ENCODE data around the gene TAF1B. TPM values are rescaled to one million over a fixed set of nuclear protein-coding genes. Genes with fewer than 3 reads are reported as not detected.

TAF1B gene
- total RNA-seq, 1 experiment from 2014 or later = 25.5 TPM

DNA sequence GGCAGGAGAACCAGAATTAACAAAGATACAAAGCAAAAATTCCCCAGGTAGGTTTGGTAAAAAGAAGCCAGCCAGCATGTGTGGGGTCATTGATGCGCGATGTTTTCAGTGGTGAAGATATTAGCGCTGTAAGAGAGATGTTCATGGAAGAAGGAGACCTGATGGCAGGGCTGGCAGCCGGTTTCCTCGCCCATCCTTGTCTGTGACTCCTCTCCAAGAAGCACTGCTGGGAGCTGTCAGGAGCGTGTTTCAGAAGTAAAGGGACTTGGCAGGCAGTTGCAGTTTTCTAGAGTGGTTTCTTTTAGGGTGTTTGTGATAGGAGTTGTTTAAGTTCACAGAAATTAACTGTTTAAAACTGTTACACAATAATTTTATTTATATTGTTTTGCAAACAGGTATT is 24.6 kb downstream of the TAF1B start:
- H3K27me3 Mint-ChIP-seq (ENCODE audit: insufficient read depth, unreplicated experiment) = no peaks in the 10 kb centered on the region
- intact Hi-C loops (cut with micrococcal nuclease) = no loop called here
- peaks cover 6% of the 10 kb centered on the region for H3K9me3 Mint-ChIP-seq (ENCODE audit: unreplicated experiment)
- DNase-seq (ENCODE audit: unreplicated experiment) = no peak
- CTCF ChIA-PET = interaction anchor here (0.5 to 1.2 kb wide), 3 partner anchors 10 to 567 kb away, joined by 4 to 5 read pairs (median 4); no protein-coding TSS in a partner anchor
- TF ChIP-seq, protein P1, sequence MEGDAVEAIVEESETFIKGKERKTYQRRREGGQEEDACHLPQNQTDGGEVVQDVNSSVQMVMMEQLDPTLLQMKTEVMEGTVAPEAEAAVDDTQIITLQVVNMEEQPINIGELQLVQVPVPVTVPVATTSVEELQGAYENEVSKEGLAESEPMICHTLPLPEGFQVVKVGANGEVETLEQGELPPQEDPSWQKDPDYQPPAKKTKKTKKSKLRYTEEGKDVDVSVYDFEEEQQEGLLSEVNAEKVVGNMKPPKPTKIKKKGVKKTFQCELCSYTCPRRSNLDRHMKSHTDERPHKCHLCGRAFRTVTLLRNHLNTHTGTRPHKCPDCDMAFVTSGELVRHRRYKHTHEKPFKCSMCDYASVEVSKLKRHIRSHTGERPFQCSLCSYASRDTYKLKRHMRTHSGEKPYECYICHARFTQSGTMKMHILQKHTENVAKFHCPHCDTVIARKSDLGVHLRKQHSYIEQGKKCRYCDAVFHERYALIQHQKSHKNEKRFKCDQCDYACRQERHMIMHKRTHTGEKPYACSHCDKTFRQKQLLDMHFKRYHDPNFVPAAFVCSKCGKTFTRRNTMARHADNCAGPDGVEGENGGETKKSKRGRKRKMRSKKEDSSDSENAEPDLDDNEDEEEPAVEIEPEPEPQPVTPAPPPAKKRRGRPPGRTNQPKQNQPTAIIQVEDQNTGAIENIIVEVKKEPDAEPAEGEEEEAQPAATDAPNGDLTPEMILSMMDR (IDR thresholded peaks at IDR 0.05; ENCODE audit: unreplicated experiment) = no peak
- no peaks in the 10 kb centered on the region for H3K4me1 Mint-ChIP-seq (ENCODE audit: insufficient read depth, unreplicated experiment)
- no peak overlapping the region for H3K27ac Mint-ChIP-seq (ENCODE audit: low read depth, unreplicated experiment)
- no peak overlapping the region for H3K4me3 Mint-ChIP-seq (ENCODE audit: unreplicated experiment)
- POLR2A ChIA-PET = interaction anchor here (0.9 kb wide), 1 partner anchor 21 kb away, joined by 5 read pairs; no protein-coding TSS in a partner anchor
- BruUV-seq (replicated peaks) = no TSS peak
- H3K36me3 Mint-ChIP-seq (ENCODE audit: insufficient read depth, unreplicated experiment) = peaks cover 33% of the 10 kb centered on the region

DNA sequence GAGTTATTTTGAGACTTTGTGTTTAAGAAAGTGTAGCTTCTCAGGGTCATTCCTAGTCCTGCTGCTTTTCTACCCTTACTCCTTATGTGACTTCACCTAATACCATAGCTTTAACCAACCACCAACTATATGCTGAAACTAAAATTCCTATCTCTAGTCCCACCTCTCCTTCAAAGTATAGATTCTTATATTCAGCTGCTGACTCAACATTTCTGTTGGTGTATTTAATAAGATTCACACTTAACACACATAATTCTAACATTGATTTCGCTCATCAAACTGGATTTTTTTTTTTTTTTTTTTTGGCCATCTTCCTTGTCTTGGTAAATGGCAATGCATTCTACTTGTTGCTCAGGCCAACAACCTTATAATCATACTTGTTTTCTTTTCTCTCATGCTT is 30.1 kb downstream of the TAF1B start:
- Mint-ChIP-seq H3K4me1 (ENCODE audit: insufficient read depth, unreplicated experiment) (no peaks in the 10 kb centered on the region), H3K36me3 (ENCODE audit: insufficient read depth, unreplicated experiment) (peaks cover 69% of the 10 kb centered on the region), H3K27ac (ENCODE audit: low read depth, unreplicated experiment) (no peak overlapping the region), H3K27me3 (ENCODE audit: insufficient read depth, unreplicated experiment) (no peaks in the 10 kb centered on the region), H3K9me3 (ENCODE audit: unreplicated experiment) (no peaks in the 10 kb centered on the region), H3K4me3 (ENCODE audit: unreplicated experiment) (no peak overlapping the region)
- intact Hi-C loops (cut with micrococcal nuclease) = no loop called here
- TF ChIP-seq, protein P1 (IDR thresholded peaks at IDR 0.05; ENCODE audit: unreplicated experiment) = no peak
- BruUV-seq (replicated peaks) = no TSS peak
- POLR2A ChIA-PET = no interaction called here
- CTCF ChIA-PET = no interaction called here
- no peak for DNase-seq (ENCODE audit: unreplicated experiment)

DNA sequence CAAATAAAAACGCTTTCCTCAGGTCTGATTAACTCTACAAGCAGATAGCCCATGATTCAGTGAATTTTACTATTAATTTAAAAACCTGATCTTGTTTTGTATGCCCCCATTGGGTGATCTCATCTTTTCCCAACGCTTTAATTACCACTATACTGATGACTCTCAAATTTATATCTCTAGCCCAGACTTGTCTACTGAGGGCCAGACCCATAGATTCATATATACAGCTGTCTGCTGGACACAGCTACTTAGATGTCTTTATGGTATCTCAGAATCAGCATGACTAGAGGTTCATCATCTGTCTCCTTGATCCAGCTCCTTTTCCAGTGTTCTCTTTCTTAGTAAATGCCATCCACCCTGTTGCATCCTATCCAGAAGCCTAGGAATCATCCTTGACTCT is 33.8 kb downstream of the TAF1B start:
- BruUV-seq (replicated peaks) = no TSS peak
- intact Hi-C loops (cut with micrococcal nuclease) = no loop called here
- POLR2A ChIA-PET = no interaction called here
- Mint-ChIP-seq H3K9me3 (ENCODE audit: unreplicated experiment) (no peaks in the 10 kb centered on the region), H3K36me3 (ENCODE audit: insufficient read depth, unreplicated experiment) (peaks cover 62% of the 10 kb centered on the region), H3K27ac (ENCODE audit: low read depth, unreplicated experiment) (no peak overlapping the region), H3K4me3 (ENCODE audit: unreplicated experiment) (no peak overlapping the region), H3K4me1 (ENCODE audit: insufficient read depth, unreplicated experiment) (no peaks in the 10 kb centered on the region), H3K27me3 (ENCODE audit: insufficient read depth, unreplicated experiment) (no peaks in the 10 kb centered on the region)
- TF ChIP-seq, protein P1 (IDR thresholded peaks at IDR 0.05; ENCODE audit: unreplicated experiment) = no peak
- CTCF ChIA-PET = interaction anchor here (0.6 to 1.4 kb wide), 5 partner anchors 37 to 338 kb away, joined by 3 to 7 read pairs (median 3); no protein-coding TSS in a partner anchor
- DNase-seq (ENCODE audit: unreplicated experiment) = no peak

DNA sequence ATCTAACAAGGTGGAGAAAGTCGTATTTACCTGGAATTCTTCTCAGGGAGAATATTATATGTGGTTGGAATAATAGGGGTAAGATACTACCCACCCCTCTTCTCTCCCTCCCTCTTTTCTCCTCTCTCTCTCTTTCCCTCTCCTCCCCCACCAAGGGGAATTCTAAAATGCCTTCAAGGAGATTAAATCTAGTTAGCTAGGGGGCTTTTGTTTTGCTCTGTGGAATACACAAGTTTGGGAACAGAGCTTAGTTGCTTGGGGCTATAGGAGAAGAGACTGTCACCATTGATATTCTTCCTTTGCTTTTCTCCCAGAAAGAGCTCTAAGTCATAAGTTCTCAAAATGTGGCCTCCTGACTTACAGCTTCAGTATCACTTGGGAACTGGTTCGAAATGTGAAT is 34.5 kb downstream of the TAF1B start:
- POLR2A ChIA-PET = interaction anchor here (0.7 kb wide), 1 partner anchor 18 kb away, joined by 3 read pairs; no protein-coding TSS in a partner anchor

More for the DNA sequence above, 34.5 kb downstream of the TAF1B start:
- H3K4me3 Mint-ChIP-seq (ENCODE audit: unreplicated experiment) = no peak overlapping the region
- DNase-seq (ENCODE audit: unreplicated experiment) = no peak
- TF ChIP-seq, protein P1 (IDR thresholded peaks at IDR 0.05; ENCODE audit: unreplicated experiment) = no peak
- no peaks in the 10 kb centered on the region for H3K9me3 Mint-ChIP-seq (ENCODE audit: unreplicated experiment)
- CTCF ChIA-PET = interaction anchor here (0.7 to 1.4 kb wide), 4 partner anchors 10 to 78 kb away, joined by 3 to 7 read pairs (median 6); no protein-coding TSS in a partner anchor
- no peak overlapping the region for H3K27ac Mint-ChIP-seq (ENCODE audit: low read depth, unreplicated experiment)
- no TSS peak for BruUV-seq (replicated peaks)
- peaks cover 56% of the 10 kb centered on the region for H3K36me3 Mint-ChIP-seq (ENCODE audit: insufficient read depth, unreplicated experiment)
- H3K4me1 Mint-ChIP-seq (ENCODE audit: insufficient read depth, unreplicated experiment) = no peaks in the 10 kb centered on the region
- no peaks in the 10 kb centered on the region for H3K27me3 Mint-ChIP-seq (ENCODE audit: insufficient read depth, unreplicated experiment)
- intact Hi-C loops (cut with micrococcal nuclease) = no loop called here
